GM12878 (cell line): Measurements from ENCODE around the gene NUDT13. TPM values are rescaled to one million over a fixed set of nuclear protein-coding genes. Genes with fewer than 3 reads are reported as not detected.

Source experiments
- ATF2 ChIP-seq: IDR thresholded peaks from 2 replicates; pipeline ENCODE4 v1.6.1; 2012; ENCODE audit warnings: low read length, inconsistent platforms
- ATF7 ChIP-seq: fragments of 450-650 bp; IDR thresholded peaks from 2 replicates; pipeline ENCODE4 v1.6.1; 2016; ENCODE audit warnings: low read depth, mild to moderate bottlenecking
- CEBPB ChIP-seq, 2 experiments: fragments of 150-350 bp in 1 of 2; IDR thresholded peaks; 2 replicates each; pipeline ENCODE4 v1.6.1; 2012 to 2014; ENCODE audit warnings: low read depth in 2 of 2, low read length in 2 of 2, borderline replicate concordance in 1 of 2, inconsistent platforms in 1 of 2
- CREM ChIP-seq: IDR thresholded peaks from 2 replicates; pipeline ENCODE4 v1.6.1; 2014; ENCODE audit warnings: antibody characterized with exemption, low read depth
- ETV6 ChIP-seq, 2 experiments: fragments of 450-650 bp in 1 of 2; IDR thresholded peaks in 1 of 2; conservative IDR thresholded peaks in 1 of 2; 2 replicates each; pipeline ENCODE4 v1.6.1; 2014; ENCODE audit warnings: antibody characterized with exemption in 1 of 2, borderline replicate concordance in 1 of 2, low read depth in 1 of 2, mild to moderate bottlenecking in 1 of 2, moderate library complexity in 1 of 2
- GABPA ChIP-seq: IDR thresholded peaks from 2 replicates; pipeline ENCODE4 v1.6.1; 2014; ENCODE audit warnings: antibody characterized with exemption, low read depth, mild to moderate bottlenecking, inconsistent platforms
- KDM1A ChIP-seq: fragments of 200-600 bp; sonication (generic); IDR thresholded peaks from 2 replicates; pipeline ENCODE4 v1.6.1; 2016; ENCODE audit warnings: borderline replicate concordance
- MTA2 ChIP-seq: fragments of 450-650 bp; IDR thresholded peaks from 2 replicates; pipeline ENCODE4 v1.6.1; 2016; ENCODE audit warnings: low read depth, mild to moderate bottlenecking, moderate library complexity
- NR2C1 ChIP-seq: fragments of 450-650 bp; IDR thresholded peaks from 2 replicates; pipeline ENCODE4 v1.6.1; 2017; ENCODE audit warnings: antibody characterized with exemption, mild to moderate bottlenecking, moderate library complexity
- PML ChIP-seq: IDR thresholded peaks from 2 replicates; pipeline ENCODE4 v1.6.1; 2012; ENCODE audit warnings: low read length, inconsistent platforms
- RAD21 ChIP-seq: IDR thresholded peaks from 2 replicates; pipeline ENCODE4 v1.6.1; 2011; ENCODE audit warnings: mild to moderate bottlenecking, low read depth, low read length, moderate library complexity; ENCODE audit not compliant: insufficient read depth
- RFX5 ChIP-seq: IDR thresholded peaks from 2 replicates; pipeline ENCODE4 v1.6.1; 2011; ENCODE audit warnings: low read depth, low read length, improper control_type of control experiment
- TAF1 ChIP-seq: IDR thresholded peaks from 2 replicates; pipeline ENCODE4 v1.6.1; 2011; ENCODE audit warnings: mild to moderate bottlenecking, low read depth, low read length, borderline replicate concordance
- YY1 ChIP-seq: IDR thresholded peaks from 2 replicates; pipeline ENCODE4 v1.6.1; 2011; ENCODE audit warnings: low read depth, mild to moderate bottlenecking, low read length
- polyA plus RNA-seq, 11 experiments: library from polyadenylated mRNA; depleted of rRNA in 4 of 11; unstranded in 6 of 11; stranded (reverse) in 5 of 11; fragments of >200 nt; fragmentation: Nextera tagmentation in 4 of 11; fragmentation: Illumina TruSeq in 1 of 11; extraction: Ambion mirVana in 4 of 11; extraction: Trizol in 1 of 11; gene quantifications; 1 replicate in 1 of 11; 2 replicates in 10 of 11; pipeline versions ENCODE4 v1.2.1 to v1.2.3, GENCODE V29; 2011 to 2016; ENCODE audit warnings: inconsistent platforms in 2 of 11, missing spikeins in 2 of 11, low read depth in 1 of 11
- total RNA-seq, 4 experiments: library from RNA; depleted of rRNA in 3 of 4; stranded (reverse); fragments of >200 nt in 3 of 4; fragmentation: Illumina TruSeq in 1 of 4; extraction: Trizol in 1 of 4; gene quantifications; 2 replicates each; pipeline versions ENCODE4 v1.2.1 to v1.2.3, GENCODE V29; 2013 to 2021
- TF ChIP-seq, protein P1 (sequence below): fragments of 450-650 bp; IDR thresholded peaks from 2 replicates; pipeline ENCODE4 v1.6.1; 2017; ENCODE audit warnings: mild to moderate bottlenecking, moderate library complexity
- TF ChIP-seq, protein P2 (sequence below): IDR thresholded peaks from 2 replicates; pipeline ENCODE4 v1.6.1; 2011; ENCODE audit warnings: low read depth, low read length, improper control_type of control experiment, borderline replicate concordance
- TF ChIP-seq, protein P3 (sequence below): fragments of 450-650 bp; IDR thresholded peaks from 2 replicates; pipeline ENCODE4 v1.6.1; 2017; ENCODE audit warnings: low read depth, mild to moderate bottlenecking, moderate library complexity
- TF ChIP-seq, protein P4 (sequence below): fragments of 450-650 bp; conservative IDR thresholded peaks from 2 replicates; pipeline ENCODE4 v1.6.1; 2017; ENCODE audit warnings: mild to moderate bottlenecking, moderate library complexity

The NUDT13 gene
- total and polyA plus RNA-seq, 10 of the 15 experiments (the other 5 are each of a cell fraction or from before 2014, with no cell fraction given), result 0.72 to 6.1 (median 1.9) TPM

DNA sequence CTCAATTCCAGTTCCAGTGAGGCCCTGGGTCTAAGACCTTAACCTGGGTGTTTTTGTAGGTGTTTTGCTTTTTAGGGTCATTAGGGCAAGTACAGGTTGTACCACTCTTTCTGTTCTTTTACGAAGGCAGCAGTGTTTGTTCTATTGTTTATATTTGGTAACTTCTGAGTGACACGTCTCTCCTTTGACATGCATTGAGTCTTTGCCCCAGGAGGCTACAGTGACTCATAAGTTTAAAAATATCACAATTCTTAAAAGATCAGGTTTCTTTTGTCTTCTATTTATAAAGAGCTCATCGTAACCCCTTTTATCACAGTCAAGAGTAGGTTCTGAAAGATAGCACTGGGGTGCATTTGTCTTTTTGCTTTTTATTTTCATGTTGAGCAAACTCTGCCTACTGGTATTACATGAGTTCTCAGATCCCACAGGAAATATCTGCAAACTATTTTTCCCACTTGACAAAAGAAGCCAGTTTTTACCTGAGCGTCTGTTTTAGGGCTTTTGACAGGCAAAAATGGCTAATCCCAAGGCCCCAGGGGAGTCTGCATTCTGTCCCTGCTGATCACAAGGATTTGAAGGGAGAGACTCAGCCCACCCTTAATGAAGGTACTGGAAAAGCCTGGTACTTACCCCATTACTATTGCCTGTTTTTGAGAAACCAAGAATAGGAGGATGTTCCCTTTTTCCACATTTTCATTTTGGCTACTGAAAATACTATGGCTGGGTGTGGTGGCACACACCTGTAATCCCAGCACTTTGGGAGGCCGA, 7.9 kb downstream of the NUDT13 start (continued):
- no peak for TF ChIP-seq YY1
- TF ChIP-seq, protein P1, sequence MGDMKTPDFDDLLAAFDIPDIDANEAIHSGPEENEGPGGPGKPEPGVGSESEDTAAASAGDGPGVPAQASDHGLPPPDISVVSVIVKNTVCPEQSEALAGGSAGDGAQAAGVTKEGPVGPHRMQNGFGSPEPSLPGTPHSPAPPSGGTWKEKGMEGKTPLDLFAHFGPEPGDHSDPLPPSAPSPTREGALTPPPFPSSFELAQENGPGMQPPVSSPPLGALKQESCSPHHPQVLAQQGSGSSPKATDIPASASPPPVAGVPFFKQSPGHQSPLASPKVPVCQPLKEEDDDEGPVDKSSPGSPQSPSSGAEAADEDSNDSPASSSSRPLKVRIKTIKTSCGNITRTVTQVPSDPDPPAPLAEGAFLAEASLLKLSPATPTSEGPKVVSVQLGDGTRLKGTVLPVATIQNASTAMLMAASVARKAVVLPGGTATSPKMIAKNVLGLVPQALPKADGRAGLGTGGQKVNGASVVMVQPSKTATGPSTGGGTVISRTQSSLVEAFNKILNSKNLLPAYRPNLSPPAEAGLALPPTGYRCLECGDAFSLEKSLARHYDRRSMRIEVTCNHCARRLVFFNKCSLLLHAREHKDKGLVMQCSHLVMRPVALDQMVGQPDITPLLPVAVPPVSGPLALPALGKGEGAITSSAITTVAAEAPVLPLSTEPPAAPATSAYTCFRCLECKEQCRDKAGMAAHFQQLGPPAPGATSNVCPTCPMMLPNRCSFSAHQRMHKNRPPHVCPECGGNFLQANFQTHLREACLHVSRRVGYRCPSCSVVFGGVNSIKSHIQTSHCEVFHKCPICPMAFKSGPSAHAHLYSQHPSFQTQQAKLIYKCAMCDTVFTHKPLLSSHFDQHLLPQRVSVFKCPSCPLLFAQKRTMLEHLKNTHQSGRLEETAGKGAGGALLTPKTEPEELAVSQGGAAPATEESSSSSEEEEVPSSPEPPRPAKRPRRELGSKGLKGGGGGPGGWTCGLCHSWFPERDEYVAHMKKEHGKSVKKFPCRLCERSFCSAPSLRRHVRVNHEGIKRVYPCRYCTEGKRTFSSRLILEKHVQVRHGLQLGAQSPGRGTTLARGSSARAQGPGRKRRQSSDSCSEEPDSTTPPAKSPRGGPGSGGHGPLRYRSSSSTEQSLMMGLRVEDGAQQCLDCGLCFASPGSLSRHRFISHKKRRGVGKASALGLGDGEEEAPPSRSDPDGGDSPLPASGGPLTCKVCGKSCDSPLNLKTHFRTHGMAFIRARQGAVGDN, result 0 out of 2 replicates have a peak, but pooled peaks have one; percentile 50
- TF ChIP-seq, protein P2, sequence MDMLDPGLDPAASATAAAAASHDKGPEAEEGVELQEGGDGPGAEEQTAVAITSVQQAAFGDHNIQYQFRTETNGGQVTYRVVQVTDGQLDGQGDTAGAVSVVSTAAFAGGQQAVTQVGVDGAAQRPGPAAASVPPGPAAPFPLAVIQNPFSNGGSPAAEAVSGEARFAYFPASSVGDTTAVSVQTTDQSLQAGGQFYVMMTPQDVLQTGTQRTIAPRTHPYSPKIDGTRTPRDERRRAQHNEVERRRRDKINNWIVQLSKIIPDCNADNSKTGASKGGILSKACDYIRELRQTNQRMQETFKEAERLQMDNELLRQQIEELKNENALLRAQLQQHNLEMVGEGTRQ, result no peak
- TF ChIP-seq KDM1A, result no peak
- 0 out of 2 replicates have a peak, but pooled peaks have one; percentile 14 for TF ChIP-seq GABPA
- TF ChIP-seq CREM, result 0 out of 2 replicates have a peak, but pooled peaks have one; percentile 62
- TF ChIP-seq, protein P3, sequence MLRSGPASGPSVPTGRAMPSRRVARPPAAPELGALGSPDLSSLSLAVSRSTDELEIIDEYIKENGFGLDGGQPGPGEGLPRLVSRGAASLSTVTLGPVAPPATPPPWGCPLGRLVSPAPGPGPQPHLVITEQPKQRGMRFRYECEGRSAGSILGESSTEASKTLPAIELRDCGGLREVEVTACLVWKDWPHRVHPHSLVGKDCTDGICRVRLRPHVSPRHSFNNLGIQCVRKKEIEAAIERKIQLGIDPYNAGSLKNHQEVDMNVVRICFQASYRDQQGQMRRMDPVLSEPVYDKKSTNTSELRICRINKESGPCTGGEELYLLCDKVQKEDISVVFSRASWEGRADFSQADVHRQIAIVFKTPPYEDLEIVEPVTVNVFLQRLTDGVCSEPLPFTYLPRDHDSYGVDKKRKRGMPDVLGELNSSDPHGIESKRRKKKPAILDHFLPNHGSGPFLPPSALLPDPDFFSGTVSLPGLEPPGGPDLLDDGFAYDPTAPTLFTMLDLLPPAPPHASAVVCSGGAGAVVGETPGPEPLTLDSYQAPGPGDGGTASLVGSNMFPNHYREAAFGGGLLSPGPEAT, result peak; percentile 66; the same call in 1 of the 2 replicates
- peak; percentile 76 for TF ChIP-seq ATF2
- no peak for TF ChIP-seq TAF1
- TF ChIP-seq ATF7, result peak; percentile 93
- TF ChIP-seq, protein P4, sequence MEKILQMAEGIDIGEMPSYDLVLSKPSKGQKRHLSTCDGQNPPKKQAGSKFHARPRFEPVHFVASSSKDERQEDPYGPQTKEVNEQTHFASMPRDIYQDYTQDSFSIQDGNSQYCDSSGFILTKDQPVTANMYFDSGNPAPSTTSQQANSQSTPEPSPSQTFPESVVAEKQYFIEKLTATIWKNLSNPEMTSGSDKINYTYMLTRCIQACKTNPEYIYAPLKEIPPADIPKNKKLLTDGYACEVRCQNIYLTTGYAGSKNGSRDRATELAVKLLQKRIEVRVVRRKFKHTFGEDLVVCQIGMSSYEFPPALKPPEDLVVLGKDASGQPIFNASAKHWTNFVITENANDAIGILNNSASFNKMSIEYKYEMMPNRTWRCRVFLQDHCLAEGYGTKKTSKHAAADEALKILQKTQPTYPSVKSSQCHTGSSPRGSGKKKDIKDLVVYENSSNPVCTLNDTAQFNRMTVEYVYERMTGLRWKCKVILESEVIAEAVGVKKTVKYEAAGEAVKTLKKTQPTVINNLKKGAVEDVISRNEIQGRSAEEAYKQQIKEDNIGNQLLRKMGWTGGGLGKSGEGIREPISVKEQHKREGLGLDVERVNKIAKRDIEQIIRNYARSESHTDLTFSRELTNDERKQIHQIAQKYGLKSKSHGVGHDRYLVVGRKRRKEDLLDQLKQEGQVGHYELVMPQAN, result no peak
- no peak for TF ChIP-seq NR2C1
- peak; percentile 59; the same call in 1 of the 2 replicates for TF ChIP-seq MTA2
- TF ChIP-seq CEBPB (IDR thresholded peaks at IDR 0.05; ENCODE audit: borderline replicate concordance in 1 of 2, low read depth in 2 of 2, low read length in 2 of 2), result no peak
- TF ChIP-seq RFX5, result no peak
- TF ChIP-seq RAD21, result no peak
- 0 out of 2 replicates have a peak, but pooled peaks have one; percentile 41 for TF ChIP-seq PML
- no peak for TF ChIP-seq ETV6 (conservative IDR thresholded peaks at IDR 0.05 in 1 of 2, IDR thresholded peaks at IDR 0.05 in 1 of 2; ENCODE audit: borderline replicate concordance in 1 of 2, low read depth in 1 of 2)
